Spleen (tissue), 7 donors: ENCODE results near the gene HOXA2.

ENCODE experiments used
- POLR2A ChIP-seq, 3 donors: fragments of 450-650 bp; IDR thresholded peaks; one replicate each; pipeline ENCODE4 v1.5.1; 2017; ENCODE audit warnings: antibody characterized with exemption in 3 of 3, mild to moderate bottlenecking in 1 of 3
- POLR2AphosphoS5 ChIP-seq, 3 donors: sonication (generic); formaldehyde crosslinking; IDR thresholded peaks; one replicate each; pipeline ENCODE4 v1.5.1; 2017; ENCODE audit warnings: antibody characterized with exemption in 3 of 3
- TF ChIP-seq, protein P1 (sequence below), 11 experiments: fragments of 200-600 bp in 7 of 11; fragments of 450-650 bp in 4 of 11; sonication (generic) in 4 of 11; IDR thresholded peaks in 8 of 11; conservative IDR thresholded peaks in 3 of 11; 1 replicate in 7 of 11; 2 replicates in 4 of 11; pipeline versions ENCODE4 v1.4.0 to v1.8.0; 2016 to 2021; ENCODE audit warnings: antibody characterized with exemption in 11 of 11, inconsistent platforms in 4 of 11, mild to moderate bottlenecking in 1 of 11
- donor health status: DM: no; HTN: no; CAD: no; lungs with moderate emphysema.
- donor health status: DM: no; HTN: no; CAD: no.
- donor health status: DM: no; HTN: no; CAD: no.

GRCh38 chr7:27146491-27147198, 44.2 kb upstream of the HOXA2 start:
- no peak for TF ChIP-seq POLR2A (IDR thresholded peaks at IDR 0.05)
- TF ChIP-seq, protein P1, sequence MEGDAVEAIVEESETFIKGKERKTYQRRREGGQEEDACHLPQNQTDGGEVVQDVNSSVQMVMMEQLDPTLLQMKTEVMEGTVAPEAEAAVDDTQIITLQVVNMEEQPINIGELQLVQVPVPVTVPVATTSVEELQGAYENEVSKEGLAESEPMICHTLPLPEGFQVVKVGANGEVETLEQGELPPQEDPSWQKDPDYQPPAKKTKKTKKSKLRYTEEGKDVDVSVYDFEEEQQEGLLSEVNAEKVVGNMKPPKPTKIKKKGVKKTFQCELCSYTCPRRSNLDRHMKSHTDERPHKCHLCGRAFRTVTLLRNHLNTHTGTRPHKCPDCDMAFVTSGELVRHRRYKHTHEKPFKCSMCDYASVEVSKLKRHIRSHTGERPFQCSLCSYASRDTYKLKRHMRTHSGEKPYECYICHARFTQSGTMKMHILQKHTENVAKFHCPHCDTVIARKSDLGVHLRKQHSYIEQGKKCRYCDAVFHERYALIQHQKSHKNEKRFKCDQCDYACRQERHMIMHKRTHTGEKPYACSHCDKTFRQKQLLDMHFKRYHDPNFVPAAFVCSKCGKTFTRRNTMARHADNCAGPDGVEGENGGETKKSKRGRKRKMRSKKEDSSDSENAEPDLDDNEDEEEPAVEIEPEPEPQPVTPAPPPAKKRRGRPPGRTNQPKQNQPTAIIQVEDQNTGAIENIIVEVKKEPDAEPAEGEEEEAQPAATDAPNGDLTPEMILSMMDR (IDR thresholded peaks at IDR 0.05 in 8 of 11, conservative IDR thresholded peaks at IDR 0.05 in 3 of 11), result no peak
- TF ChIP-seq POLR2AphosphoS5 (IDR thresholded peaks at IDR 0.05), result no peak
